GM12874 (cell line): ENCODE data around the gene COL4A2.

Source experiments
- CTCF ChIP-seq: IDR thresholded peaks from 2 replicates; pipeline ENCODE4 v1.5.1; 2011; ENCODE audit warnings: low read depth, mild to moderate bottlenecking, control low read depth, low read length, moderate library complexity; ENCODE audit not compliant: insufficient read depth

COL4A2 gene

GRCh38 chr13:110484290-110485048, 177.4 kb downstream of the COL4A2 start:
- TF ChIP-seq CTCF = no peak

- no peak for TF ChIP-seq CTCF
These were observed 178.5 kb downstream of the COL4A2 start for GRCh38 chr13:110485604-110486003.

GRCh38 chr13:110486061-110486715, 179.1 kb downstream of the COL4A2 start:
- TF ChIP-seq CTCF = no peak

GRCh38 chr13:110490009-110490770, 183.1 kb downstream of the COL4A2 start:
- no peak for TF ChIP-seq CTCF

- TF ChIP-seq CTCF = no peak
These were observed 185.0 kb downstream of the COL4A2 start for GRCh38 chr13:110491869-110492678.

- TF ChIP-seq CTCF = no peak
These were observed 185.9 kb downstream of the COL4A2 start for GRCh38 chr13:110492679-110493593.
